Stimulated activated CD8-positive, alpha-beta memory T cell treated with anti-CD3 and anti-CD28 coated beads, Interleukin-12 subunit alpha, Interleukin-12 subunit beta, amount 100 ng/mL, for 1 hour (primary cell): ENCODE measurements around the gene JKAMP.

Source experiments
- DNase-seq: peaks from one replicate; pipeline ENCODE4 v3.0.0-alpha.2; 2020; ENCODE audit warnings: low read depth

The JKAMP gene

DNA sequence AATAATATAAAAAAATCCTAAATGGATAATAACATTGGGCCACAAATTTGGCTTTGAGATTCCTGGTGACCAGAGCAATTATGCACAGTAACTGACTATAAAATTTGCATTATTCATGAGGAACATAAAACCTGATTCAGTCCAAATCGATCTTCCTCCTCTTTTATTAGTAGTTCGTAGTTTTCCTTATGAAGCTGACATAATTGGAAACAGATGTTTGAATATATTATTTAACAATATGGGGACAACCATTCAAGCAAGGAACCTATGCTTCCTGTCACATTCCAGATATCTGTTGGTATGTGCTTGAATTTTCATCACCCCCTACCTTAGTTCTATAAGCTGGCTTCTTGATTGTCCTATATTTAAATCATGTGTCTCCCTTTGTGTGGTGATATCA is 57.4 kb downstream of the JKAMP start:
- DNase-seq: no peak

DNA sequence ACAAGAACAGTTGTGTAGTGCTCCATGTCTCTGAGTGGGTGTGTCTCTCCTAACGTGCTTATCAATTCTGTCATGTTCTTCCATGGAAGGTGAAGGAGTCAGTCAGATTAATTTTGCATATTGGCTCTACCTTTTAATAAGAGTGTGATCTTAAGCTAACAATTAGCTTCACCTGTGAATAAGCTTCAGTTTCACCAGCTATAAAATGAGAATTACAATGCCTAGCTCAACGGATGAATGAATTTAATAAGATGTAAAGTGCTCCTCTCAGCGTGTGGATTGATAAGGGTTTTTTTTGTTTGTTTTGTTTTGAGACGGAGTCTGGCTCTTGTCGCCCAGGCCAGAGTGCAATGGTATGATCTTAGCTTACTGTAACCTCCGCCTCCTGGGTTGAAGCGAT is 59.6 kb downstream of the JKAMP start:
- no peak for DNase-seq

DNA sequence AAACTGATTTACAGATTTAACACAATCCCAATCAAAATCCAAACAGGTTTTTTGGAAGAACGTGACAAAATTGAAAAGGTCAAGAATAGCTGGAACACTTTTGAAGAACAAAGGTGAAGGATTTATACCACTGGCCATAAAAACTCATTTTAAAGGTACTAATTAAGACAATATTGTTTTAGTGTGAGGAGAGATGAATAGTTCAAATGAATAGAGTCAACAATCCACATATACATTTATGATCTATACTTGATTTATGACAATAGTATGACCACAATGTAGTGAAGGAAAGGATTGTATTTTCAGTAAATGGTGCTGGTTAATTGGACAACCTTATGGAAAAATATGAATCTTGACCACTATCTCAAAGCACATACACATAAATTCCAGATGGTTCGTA is 63.0 kb downstream of the JKAMP start:
- DNase-seq: no peak
